ENCODE results near the gene CAMK4. TPM values are rescaled to one million over a fixed set of nuclear protein-coding genes. Genes with fewer than 3 reads are reported as not detected.

CAMK4 gene
- total RNA-seq, 4 donors from 2014 or later, result 0.19 to 1.1 (median 0.56) TPM

DNA sequence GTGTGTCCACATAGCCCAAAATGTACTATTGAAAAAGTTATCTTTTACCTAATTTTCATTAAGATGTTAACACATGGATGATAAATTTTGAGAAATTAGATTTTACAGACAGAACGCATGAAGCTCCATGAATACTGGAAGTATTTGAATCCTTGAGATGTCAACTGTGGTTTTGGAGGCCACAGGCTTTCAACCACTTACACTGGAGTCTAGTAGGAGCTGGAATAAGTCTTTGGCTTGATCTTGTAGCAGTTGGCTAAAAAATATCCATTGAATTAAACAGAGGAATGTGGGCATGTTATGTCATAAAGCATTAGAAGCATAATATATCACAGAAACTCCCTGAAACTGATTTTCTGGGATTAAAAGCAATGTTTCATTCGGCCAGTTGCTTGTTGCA is 52.9 kb downstream of the CAMK4 start:
- no peak for TF ChIP-seq CTCF (IDR thresholded peaks at IDR 0.05; ENCODE audit: low read depth)

DNA sequence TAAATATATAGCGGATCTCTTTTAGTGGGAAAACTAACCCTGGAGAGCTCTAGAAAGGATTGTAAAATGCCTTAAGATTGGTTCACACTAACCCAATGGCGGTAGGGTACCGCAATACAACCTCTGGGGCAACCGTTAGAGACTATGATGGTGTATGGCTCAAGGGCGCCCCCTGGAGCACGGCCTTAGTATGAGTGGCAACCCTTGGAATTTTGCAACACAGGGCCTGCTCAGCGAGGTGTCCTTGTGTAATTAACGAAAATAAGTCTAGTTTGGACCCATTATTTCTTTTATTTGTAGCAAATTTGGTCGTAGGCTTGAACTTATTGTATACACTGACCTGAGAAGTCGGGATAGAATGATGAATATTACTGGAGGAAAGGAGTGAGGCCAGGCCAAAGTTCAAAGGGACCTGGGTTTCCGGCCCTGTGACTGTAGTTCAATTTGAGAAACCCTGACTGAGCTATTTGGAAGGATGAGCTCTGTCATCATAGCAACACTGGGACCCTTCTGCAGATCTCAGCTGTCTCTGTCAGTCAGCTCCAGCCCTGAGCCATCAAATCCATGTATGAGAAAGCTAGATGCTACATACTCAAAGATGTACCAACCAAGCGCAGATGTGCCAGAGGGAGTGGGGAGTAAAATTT is 54.8 kb downstream of the CAMK4 start:
- no peak for TF ChIP-seq CTCF (IDR thresholded peaks at IDR 0.05; ENCODE audit: low read depth)

GRCh38 chr5:111280282-111280951 is 56.2 kb downstream of the CAMK4 start:
- no peak for TF ChIP-seq CTCF (IDR thresholded peaks at IDR 0.05; ENCODE audit: low read depth)

GRCh38 chr5:111282798-111283197 is 58.6 kb downstream of the CAMK4 start:
- no peak for TF ChIP-seq CTCF (IDR thresholded peaks at IDR 0.05; ENCODE audit: low read depth)

DNA sequence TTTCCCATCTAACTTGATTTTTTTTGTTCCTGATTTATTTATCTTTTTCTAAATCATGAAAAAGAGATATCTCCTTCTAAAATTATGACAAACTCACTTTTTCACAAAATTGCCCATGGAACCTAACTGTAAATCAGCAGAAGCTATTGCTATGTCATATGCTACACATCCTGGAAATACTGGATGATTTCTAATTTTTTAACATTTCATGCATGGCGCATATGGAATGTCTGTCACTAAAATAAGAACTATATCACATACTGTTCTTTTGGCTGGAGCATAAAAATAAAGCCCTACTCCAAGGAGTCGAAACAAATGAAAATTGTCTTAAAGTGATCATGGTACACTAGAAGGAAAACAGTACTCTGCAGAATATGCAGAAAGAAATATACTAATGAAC is 60.6 kb downstream of the CAMK4 start:
- TF ChIP-seq CTCF (IDR thresholded peaks at IDR 0.05; ENCODE audit: low read depth), result no peak

DNA sequence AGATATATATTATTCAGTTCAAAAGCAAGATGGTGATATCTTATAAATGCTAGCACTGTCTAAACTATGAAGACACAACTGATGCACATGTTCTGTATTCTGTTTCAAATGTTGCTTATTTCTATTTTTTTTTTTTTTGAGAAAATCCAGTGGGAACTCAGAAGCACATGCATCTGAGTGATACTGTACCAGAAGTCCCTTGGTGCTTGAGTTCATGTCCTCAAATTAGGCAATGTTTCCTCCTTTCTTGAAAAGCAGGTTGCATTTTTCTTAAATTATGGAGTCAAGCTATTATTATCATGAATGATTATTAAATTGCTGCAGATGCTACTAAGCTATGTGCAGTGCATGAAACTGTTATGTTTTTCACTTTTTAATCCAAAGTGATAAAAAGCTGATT is 70.4 kb downstream of the CAMK4 start:
- no peak for TF ChIP-seq CTCF (IDR thresholded peaks at IDR 0.05; ENCODE audit: low read depth)

DNA sequence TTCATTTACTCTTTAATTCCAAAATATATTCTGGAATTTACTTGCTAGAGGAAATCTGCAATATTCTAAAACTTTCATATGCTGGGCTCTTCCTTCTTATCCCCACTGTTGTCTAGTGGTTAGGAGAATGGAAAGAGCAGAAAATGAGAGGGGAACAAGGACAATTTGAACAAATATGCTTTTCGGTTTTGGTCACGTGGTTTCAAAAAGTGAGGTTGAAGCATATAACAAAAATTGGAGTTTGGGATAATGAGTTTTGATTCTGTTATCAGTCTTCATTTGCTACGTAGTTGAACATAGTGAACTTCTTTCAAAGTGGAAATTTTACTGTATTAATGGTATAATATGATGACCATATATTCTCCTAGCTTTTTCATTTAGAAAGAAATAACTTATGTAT is 71.5 kb downstream of the CAMK4 start:
- no peak for TF ChIP-seq CTCF (IDR thresholded peaks at IDR 0.05; ENCODE audit: low read depth)
